ENCODE results near the gene ITPKB.
A peak's percentile ranks its signal among the peaks of the same experiment; 100 is the strongest.

The ITPKB gene

DNA sequence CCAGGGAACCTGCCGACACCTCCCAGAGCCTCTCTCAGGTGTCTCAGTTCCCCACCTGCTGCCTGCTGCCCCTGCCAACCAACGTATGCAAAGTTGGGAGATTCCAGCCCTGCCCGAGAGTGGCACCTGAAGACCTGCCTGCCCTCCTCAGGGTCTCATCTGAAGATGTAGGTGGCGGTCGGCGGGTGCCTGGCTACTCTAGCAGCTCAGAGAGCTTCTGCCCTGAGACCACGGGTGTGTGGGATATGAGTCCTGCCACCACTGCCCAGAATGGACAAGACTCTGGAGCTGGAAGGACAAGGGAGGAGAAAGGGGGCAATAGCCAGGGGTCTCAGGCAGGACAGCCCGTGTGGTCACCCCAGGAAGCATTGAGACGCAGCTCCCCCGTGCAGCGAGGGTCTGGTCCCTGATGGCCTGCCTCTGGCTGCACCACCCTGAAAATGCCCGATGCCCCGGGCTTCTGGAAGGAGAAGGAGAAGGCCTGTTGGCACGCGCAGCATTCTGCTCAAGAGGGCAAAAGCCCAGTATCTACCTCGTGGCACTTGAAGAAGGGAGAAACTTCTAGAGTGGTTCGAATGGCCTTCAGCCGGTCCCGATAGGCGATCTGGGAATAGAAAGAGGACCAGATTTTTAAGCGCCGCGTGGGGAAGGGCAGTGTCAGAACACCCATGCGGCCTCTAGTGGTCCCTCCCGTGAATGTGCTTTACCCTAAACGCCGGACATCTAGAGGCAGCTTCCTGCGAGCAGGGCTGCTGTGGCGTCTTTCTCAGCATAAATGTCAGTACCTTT, 101.7 kb downstream of the ITPKB start:
- DNase-seq (ENCODE audit: low spot score): no peak

DNA sequence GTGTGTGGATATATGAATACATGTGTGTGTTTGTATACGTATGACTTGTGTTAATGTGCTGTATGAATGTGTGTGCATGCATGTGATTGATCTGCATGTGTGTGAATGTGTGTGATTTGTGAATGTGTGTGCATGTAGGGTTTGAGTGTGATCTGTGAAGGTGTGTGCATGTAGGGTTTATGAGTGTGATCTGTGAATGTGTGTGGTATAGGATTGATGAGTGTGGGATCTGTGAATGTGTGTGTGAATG, 102.3 kb downstream of the ITPKB start:
- DNase-seq (ENCODE audit: low spot score): no peak

DNA sequence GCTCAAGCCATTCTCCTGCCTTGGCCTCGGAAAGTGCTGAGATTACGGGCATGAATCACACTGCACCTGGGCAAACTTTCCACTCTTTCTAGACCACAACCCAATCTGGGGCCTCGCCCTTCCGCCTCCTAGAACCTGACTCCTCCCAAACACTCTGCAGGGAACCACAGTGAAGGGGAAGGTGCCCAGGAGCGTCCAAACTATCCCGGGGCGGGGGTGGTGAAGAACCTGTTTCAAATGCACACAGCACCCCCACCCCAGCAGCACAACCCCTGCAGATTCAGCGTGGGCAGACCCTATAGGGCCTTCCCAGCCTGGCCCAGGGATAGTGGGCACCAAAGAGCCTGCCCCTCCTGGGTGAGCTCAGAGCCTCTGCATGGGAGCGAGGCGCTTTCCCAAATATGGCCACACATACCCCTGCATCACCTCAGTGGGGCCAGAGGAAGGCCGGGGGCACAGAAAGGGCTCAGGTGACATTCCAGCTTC, 103.6 kb downstream of the ITPKB start:
- DNase-seq (ENCODE audit: low spot score): no peak

DNA sequence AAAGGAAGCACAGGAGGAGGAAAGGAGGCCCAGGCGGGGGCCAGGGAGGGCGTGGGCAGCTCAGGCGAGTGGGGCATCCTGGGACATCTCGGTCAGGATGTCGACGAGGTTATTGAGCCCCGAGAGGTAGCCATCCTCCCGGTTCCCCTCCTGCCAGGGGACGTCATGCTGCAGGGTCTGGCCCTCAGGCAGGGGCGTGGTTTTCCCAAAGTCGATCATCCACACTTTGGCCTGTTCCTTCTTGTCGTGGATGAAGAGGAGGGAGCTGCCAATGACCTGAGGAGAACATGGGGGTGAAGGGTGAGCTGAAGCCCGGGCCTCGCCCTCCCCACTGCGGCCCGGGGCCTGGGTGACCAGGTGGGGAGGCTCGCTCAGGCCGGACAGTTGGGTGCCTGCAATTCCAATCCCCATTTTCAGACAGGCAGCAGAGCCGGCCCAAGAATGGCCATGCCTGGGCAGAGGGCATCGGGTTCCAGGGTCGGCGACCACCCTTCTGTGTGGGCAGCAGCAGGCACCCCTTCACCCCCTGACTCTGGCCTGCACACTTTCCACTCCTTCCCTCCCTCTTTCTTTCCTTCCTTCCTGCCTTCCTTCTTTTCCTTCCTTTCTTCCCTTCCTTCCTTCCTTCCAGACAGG, 104.4 kb downstream of the ITPKB start:
- DNase-seq (ENCODE audit: low spot score): no peak

DNA sequence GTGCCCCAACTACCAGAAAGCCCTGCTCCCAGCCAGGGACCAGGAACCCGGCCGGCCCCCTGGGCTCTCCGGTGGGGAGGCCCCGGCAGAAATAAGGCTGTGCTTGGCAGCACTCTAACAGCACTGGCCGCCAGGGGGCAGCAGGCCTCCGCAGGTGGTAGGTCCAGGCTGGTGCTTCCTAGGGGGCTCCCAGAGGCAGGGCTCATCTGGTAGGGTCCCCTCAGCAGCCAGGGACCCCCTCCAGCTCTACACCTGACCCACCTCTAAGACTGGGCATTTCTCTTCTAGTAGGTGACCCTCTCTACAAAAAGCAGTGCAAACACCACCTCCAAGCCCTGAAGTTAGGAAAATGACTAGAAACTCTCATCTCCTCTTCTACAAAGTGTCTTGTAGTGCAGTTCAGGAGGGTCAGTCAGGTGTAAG, 104.9 kb downstream of the ITPKB start:
- DNase-seq (ENCODE audit: low spot score): no peak

DNA sequence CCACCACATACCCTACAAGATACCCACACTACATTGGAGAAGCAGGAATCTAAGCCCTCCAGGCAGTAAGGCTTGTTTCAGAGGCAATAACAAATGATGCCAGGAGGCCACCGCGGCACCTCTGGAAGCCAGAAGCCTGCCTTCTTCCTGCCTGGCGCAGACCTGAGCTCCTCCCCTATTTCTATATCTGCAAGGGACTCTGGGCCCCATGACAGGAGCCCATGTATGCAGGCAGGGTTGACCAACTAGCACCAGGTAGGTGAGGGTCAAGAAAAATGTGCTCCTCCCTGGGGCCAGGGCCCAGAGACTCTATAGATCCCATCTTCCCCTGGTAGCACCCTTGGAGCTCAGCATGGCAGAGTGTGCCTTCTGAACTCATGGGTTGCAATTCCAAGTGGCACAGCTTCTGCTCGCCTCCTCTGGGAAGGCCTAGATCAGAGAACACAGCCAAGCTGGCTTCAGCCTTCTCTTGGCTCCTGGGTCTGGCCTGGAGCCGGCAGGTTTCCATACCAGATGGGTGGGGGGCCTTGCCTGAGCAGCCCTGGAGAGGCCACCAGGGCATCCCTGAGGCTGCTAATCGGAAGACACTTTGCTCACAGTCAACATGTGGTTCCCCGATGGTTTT, 105.4 kb downstream of the ITPKB start:
- no peak for DNase-seq (ENCODE audit: low spot score)

DNA sequence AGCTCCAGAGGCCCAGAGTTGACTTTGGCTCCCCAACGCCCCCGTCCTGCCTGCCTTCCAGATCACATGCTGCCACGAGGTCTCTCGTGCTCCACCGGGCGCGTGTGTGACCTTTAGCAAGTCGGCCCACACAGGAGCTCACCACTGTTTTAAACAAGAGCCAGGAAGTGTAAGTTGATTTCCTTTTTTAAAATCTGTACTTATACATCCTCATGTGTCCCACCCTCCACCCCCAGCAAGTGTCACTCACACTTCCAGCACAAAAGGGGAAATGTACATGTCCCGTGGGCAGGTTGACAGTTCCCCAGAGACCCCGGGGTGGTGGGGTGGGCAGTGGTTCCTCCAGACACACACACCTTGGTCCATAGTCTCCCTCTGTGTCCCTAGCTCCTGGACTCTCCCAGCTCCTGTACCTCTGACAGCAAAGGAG, 106.1 kb downstream of the ITPKB start:
- no peak for DNase-seq (ENCODE audit: low spot score)

DNA sequence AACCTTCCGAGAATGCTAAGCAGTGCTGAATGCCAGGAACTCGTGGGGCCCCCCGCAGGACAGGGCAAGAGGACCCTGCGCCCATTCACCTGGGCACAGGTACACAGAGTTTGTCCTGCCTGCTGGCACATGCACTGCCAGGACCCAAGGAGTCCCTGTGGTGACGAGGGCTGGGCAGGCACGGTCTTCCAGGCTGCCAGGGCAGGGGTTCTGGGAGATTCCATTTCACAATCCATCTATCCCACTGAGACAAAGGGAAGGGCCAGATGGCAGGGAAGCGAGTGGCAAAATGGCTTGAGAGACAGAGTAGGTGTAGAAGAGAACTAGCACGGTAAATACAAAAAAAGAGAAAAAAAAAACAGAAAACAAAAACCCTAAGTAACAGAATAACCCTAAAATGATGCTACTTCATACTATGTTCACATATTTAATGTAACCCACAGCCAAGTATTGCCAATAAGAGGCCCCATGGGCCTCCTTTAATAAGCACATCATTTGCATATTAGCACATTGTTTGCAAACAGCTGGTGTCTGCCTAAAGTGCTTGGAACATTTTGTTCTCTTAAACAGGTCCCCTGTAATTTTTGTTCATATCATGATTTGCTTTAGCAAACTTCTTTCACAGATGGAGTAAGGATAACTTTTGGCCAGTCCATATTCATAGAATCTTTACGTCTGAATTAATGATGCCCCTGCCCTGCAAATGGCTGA, 106.8 kb downstream of the ITPKB start:
- DNase-seq (ENCODE audit: low spot score): no peak

DNA sequence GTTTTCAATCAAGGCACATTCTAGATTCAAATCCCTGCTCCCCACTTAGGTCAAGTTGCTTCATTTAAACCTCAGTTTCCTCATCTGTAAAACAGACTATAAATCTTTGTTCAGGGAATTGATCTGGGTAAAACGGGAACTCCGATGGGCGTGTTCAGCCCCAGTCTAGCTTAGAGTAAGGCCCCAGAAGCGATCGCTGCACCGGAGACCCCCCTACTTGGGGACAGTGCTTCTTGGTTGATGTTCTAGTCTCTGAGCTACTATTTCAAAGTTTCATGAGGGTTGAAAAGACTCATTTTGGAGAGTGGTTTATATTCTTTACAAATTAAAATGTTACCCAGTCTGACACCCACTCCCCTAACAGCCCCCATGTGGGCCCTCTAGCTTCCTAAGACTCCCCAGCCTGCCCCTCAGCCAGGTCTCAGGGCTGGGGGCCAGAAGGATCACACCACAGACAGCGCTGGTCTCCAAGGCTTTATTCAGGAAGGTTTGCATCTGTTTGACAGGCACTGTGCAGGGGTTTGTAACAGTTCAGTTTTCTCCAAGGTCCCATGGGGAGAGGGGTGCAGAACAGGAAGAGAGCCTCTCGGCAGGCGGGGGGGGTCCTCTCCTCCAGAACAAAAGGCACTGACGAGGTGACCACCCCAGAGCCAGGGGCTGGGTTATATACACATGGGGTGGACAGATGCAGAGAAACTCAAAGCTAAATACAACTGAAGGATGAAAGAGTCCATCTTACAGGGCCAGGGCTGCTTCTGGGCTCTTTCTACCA, 107.7 kb downstream of the ITPKB start:
- no peak for DNase-seq (ENCODE audit: low spot score)

DNA sequence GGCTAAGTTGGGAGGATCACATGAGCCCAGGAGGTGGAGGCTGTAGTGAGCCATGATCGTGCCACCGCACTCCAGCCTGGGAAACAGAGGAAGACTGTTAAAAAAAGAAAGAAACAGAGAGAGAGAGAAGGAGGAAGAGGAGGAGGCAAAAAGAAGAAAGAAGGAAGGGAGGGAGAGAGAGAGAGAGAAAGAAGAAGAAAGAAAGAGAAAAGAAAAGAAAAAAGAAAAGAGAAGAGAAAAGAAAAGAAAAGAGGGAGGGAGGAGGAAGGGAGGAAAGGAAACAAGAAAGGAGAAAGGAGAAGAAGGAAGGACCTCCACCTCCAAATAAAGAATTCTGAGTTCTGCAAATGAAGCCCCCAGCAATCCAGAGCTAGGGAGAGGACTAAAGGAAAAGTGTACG, 108.5 kb downstream of the ITPKB start:
- no peak for DNase-seq (ENCODE audit: low spot score)

DNA sequence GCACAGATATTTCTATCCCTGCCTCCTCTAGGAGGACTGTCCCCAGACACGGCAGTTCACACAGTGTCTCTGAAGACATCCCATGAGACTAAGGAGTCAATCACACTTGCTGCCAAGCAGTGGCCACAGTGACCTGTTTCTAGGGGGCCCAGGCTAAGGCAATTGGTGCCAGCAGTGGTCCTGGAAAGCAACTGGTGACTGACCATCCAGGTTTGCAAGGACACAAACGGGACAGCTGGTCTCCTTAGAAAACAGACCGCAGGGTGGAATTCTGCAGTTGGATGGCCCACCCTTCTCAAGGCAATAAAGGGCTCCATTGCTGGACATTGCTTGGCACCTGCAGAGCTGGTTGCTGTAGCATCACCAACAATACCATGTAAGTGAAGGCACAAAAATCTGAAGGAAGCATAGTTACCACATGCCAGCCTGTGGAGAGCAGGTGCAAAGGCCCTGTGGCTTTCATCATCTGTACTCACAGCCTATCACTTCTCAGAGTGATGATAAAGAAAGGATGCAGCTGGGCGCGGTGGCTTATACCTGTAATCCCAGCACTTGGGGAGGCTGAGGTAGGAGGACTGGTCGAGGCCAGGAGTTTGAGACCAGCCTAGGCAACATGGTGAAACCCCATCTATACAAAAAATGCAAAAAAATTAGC, 109.1 kb downstream of the ITPKB start:
- no peak for DNase-seq (ENCODE audit: low spot score)

DNA sequence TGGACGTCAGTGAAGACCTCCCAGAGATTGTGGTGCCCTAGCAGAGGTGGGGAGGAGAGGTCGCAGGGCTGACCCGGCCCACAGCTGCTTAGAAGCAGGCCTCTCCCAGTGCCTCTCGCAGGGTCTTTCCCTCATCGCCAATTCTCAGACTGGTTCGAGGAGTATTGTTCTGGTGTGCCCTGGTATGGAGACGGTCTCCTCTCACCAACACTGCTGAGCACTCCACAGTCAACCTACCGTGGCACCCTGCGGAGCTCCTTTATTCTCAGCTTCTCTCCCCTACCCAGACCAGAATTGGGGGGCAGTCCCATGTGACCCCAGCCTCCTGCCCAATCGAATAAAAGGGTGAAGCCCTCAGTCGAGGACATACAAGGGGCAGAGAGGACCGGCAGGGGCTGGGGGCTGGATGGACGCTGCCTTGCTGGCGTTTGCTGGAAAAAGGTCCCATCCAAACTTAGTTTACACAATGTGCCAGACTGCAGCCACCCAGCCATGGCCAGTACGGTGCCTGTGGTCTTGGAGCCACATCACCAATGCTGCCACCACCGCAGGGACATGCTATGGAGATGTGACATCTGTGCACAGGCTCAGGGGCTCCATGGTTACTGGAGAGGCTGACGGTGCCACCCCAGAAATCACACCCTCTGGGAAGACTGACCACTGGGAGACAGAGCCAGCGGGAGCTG, 109.7 kb downstream of the ITPKB start:
- DNase-seq (ENCODE audit: low spot score): no peak

DNA sequence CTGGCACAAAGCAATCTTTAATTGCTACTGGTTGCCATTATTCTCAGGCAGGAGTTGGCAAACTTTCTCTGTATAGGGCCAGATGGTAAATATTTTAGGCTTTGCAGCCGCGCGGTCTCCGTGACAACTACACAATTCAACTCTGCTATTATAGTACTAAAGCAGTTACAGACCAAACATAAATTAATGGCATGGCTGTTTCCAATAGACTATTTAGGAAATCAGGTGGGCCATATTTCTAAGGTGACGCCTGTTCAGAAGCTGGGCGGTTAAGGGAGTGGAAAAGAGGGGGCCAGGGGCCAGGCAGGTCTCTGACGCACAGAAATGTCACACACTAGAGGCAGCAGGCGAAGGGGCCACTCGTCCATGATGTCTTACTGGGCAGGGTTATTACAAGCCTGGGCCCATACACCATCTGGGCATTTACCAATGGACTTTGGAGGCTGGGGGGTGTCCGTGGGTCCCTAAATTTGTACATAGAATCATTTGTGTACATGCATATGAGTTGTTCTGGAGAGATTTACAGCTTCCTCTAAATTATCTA, 110.4 kb downstream of the ITPKB start:
- no peak for DNase-seq (ENCODE audit: low spot score)

DNA sequence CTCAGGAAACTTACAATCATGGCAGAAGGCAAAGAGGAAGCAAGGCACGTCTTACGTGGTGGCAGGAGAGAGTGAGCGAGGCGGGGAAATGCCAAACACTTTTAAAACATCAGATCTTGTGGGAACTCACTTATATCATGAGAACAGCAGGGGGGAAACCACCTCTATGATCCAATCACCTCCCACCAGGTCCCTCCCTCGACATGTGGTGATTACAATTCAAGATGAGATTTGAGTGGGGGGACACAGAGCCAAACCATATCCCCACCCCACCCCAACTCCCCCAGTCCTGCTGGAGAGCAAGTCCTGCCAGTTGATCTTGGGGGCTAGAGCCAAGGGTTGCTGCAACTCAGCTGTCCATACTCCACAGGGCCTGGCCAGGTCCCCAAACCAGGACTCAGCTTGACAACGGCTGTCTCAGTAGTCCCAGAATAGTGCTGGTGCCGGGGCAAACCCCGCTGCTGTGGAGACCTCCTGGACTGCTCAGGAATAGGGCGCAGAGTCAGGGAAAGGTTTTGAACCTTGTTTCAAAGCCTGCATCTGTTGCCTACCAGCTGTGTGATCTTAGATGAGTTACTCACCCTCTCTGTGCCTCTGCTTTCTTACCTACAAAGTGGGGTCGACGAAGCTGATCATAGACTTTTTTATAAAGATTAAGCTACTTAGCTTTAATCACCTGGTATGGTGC, 111.0 kb downstream of the ITPKB start:
- DNase-seq (ENCODE audit: low spot score): no peak

DNA sequence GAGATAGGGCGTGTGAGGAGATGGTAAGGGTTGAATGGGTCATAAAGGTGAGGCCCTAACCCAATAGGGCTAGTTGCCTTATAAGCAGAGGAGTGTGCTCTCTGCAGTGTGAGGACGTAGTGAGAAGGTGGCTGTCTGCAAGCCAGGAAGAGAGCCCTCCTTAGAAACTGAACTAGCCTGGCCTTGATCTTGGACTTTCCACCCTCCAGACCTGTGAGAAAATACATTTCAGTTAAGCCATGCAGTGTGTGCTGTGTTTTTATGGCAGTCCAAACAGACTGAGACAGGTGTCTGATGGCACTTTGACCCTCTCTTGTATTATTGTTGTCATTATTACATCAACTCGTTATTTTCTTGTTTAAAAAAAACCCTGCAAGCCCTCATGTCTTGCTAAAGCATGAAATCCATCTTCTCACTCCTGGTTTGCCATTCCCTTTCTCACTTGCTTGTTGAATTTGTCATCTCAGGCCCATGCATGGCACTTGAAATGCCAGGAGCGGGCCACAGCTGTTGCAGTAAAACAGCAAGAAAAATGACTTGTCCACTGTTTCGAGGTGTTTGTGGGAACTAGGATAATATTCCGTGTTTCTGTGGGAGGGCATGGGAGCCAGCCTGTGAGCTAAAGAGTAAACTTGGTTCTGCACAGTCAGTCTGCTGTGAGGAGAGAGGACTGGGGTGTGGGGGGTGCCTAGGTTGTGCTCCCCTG, 111.9 kb downstream of the ITPKB start:
- DNase-seq (ENCODE audit: low spot score): no peak

DNA sequence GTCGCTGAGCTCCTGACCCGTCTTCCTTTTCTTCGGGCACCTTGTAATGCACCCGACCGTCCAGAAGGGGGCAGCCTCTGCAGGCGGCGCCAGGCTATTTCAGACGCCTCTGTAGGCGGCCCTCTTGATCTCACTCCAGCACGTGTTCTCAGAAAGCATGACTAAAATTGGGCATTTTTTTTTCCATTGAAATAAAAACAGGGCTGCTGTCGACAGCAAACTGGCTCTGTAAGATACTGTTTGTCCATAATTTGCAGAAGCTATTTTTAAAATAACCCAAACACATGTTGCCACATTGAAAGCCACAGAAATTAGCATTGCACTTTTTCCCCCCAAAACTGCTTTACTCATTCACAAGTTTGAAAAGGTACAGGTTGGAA, 112.5 kb downstream of the ITPKB start:
- peak; percentile 67 for DNase-seq (ENCODE audit: low spot score)

DNA sequence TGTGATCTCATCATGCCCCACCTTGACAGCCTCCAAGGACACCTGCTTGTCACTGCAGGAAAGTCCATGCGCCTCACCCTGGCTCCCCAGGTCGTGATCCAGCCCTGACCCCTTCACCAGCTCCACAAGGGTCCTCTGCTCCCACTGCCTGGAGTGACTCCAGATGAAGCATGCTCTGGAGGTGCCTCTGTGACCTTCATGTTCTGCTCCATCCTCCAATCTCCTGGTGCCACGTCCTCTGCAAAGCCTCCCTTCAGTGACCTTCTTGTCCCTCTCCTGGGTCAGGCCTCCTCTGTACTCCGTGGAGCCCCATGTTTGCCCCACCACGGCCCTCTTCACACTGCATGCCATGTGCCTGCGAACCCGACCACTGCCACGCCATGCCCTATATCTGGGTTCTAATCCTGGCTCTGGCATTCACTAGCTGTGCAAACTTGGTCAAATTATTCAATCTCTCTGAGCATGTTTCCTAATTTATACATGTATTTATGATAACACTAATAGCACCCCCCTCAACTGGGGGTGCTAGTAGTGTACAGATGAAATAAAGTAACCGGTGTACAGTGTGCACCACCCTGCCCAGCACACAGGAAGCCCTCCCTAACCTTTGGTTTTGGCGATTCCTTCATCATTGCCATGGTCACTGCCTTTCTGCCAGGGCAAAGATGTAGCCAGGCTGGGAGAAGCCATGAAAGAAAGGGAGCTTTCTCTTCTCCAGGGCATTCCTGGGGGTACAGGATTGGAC, 113.1 kb downstream of the ITPKB start:
- DNase-seq (ENCODE audit: low spot score): no peak

DNA sequence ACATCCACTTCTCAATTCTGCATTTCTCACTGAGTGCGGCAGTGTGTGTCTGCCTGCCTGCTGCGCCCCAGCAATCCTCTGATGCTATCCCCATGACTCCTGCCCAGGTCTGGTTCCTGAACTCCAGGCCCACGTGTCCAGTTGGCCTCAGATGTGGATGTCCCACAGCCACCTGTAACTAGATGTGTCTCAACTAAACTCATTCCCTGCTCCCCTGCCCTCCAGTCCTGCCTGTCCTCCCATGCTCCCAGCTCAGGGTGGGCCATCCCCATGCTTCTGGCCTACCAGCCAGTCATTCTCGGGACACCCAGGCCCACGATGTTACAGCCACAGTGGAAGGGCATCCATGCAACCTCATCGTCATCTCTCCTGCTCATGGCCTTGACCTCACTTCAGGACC, 113.8 kb downstream of the ITPKB start:
- no peak for DNase-seq (ENCODE audit: low spot score)

DNA sequence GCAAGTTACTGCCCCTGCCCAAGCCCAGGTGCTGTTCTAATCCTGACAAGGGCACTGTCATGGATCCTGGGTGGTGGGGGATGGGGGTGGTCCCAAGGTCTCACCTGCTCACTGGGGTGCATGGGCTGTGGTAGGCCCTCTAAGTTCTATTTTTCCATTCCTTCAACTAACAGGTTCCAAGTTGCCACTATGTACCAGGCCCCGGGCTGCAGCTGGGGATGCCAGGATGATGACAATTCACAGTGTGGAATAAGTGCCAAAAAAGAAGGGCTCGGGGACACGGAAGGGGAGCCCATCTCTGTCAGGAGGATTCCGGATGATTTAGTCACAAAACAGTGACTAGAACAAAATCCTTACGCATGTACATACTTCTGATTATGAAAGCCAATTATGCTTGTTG, 114.6 kb downstream of the ITPKB start:
- no peak for DNase-seq (ENCODE audit: low spot score)
